Epithelial cell of prostate (primary cell): Measurements from ENCODE around the gene FSIP2.
"Not testable (repeated sequence)": the region's sequence is repeated elsewhere in the genome, so short reads cannot be mapped to it uniquely, and the experiment has no call there.

Experiments used
- DNase-seq: peaks from one replicate; pipeline ENCODE4 v3.0.0-alpha.2; 2011; ENCODE audit warnings: low read depth, low spot score
- H3K27ac ChIP-seq: fragments of 450-650 bp; 2 replicates; pipeline ENCODE4 v1.5.1; 2017; ENCODE audit warnings: mild to moderate bottlenecking

The FSIP2 gene

DNA sequence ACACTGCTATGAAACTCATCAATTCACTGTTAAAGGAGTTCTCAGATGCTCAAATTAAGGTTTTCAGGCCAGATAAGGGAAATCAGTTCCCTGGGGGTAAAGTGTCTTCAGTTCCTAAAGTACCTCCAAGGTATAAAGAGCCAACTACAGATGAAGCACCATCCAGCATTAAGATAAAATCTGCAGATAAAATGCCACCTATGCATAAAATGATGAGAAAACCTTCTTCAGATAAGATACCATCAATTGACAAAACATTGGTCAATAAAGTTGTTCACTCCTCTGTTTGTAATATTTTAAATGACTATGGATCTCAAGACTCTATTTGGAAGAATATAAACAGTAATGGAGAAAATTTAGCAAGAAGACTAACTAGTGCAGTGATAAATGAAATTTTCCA lies 68.2 kb downstream of the FSIP2 start:
- no peak overlapping the region for H3K27ac ChIP-seq

DNA sequence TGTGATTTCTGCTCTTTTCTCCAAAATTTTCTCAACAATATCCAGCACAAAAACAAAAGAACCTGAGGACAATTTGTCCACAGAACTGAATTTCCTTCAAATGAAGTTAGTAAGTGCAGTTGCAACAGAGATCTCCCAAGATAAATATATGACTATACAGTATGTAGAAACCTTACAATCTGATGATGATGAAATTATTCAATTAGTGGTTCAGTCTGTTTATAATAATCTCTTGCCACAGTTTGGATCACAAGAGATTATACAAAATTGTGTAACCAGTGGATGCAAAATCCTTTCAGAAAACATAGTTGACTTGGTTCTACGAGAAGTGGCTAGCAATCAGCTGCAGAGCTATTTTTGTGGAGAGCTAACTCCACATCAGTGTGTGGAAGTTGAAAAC lies 68.7 kb downstream of the FSIP2 start:
- H3K27ac ChIP-seq: no peak overlapping the region
- no peak for DNase-seq

More for the DNA sequence above, 68.2 kb downstream of the FSIP2 start:
- DNase-seq: no peak

DNA sequence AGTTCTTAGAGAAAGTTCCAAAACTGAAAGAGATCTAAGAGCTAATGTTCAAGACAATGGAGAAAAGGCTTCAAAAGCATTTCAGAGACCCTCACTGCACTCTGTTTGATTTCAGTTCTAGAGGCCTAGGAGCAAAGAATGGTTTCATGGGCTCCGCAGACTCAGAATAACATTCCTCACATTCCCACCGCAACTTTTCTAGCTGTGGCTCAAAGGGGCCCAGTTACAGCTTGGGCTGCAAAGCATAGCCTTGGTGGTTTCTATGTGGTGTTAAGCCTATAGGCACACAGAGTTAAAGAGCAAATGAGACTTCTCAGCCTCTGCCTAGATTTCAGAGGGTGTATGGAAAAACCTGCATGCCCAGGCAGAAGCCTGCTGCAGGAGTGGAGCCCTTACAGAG lies 73.0 kb downstream of the FSIP2 start:
- no peak for DNase-seq
- H3K27ac ChIP-seq: no peak overlapping the region

DNA sequence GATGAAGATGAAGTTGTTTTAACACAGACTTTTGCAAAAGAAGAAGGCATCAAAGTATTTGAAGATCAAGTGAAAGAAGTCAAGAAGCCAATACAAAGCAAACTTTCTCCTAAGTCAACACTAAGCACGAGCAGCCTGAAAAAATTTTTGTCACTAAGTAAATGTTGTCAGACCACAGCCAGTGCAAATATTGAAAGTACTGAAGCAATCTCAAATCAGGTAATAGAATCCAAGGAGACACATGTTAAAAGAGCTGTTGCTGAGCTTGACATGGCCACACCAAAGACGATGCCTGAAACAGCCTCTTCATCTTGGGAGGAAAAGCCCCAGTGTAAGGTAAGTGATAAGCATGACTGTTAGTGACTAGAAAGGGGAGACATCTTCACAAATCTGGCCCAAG lies 75.1 kb downstream of the FSIP2 start:
- H3K27ac ChIP-seq: no peak overlapping the region
- no peak for DNase-seq

DNA sequence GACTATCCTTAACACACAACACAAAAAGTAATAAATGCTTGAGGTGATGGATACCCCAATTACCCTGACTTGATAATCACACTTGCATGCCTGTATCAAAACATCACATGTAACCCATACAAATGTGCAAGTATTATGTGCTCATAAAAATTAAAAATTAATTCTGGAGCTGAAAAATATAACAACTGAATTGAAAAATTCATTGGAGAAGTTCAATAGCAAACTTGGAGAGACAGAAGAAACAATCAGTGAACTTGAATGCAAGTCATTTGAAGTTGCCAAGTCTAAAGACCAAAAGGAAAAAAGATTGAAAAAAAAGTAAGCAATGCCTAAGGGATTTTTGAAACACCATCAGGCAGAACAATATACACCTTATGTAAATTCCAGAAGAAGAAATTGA lies 79.4 kb downstream of the FSIP2 start:
- H3K27ac ChIP-seq: no peak overlapping the region
- no peak for DNase-seq

DNA sequence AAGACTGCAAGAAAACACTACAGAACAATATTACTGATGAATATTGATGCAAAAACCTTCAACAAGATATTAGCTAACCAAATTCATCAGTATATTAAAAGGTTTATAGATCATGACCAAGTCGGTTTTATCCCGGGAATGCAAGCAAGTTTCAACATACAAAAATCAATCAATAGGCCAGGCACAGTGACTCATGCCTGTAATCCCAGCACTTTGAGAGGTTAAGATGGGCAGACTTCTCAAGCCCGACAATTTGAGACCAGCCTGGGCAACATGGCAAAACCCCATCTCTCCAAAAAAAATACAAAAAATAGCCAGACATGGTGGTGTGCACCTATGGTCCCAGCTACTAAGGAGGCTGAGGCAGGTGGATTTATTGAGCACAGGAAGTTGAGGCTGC lies 82.9 kb downstream of the FSIP2 start:
- DNase-seq: no peak
- no peak overlapping the region for H3K27ac ChIP-seq

DNA sequence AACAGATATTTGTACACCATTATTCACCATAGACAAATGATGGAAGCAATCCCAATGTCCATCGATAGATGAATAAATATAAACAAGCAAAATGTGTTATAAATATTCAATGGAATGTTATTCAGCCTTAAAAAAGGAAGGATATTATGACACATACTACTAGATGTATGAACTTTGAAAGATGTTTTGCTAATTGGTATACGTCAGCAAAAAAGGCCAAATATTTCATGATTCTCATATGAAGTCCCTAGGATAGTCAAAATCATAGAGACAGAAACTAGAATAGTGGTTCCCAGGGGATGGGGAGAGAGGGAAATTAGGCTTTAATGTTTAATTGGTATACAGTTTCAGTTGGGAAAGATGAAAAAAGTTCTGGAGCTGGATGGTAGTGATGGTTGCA lies 85.2 kb downstream of the FSIP2 start:
- no peak overlapping the region for H3K27ac ChIP-seq
- DNase-seq: no peak

DNA sequence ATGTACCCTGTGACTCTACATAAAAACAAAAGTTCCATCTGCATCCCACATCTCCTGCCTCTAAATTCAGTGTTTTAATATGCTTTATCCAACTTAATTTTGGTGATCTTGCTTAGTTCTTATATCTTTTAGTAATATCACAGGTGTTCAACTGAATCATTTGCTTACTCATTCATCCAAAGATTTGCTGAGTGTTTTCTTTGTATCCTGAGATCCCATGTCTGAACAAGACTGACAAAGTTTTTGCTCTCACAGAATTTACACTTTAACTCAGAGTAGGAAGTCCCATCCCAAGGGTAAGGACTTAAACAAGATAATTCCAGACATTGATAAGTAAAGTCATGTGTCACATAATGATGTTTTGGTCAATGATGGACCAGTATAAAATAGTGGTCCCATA lies 87.0 kb downstream of the FSIP2 start:
- no peak overlapping the region for H3K27ac ChIP-seq
- no peak for DNase-seq

DNA sequence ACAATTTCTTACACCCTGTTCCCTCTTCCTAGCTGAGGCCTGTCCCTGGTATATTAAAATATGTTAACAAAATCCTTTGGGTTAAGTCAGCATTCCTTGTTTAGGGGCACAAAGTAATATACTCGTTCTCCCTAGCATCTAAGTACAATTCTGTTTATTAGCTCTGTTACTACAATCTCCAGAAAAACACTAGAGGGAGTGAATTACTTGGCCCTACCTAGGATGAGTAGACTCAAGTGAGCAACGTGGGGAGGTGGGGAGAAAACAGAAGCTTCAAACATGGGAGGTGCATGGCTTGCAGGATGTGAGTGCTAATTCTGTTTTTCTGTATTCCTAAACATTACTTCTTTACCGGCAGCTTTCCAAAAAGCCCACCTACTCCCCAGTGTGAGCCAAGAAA lies 89.7 kb downstream of the FSIP2 start:
- no peak for DNase-seq
- no peak overlapping the region for H3K27ac ChIP-seq

DNA sequence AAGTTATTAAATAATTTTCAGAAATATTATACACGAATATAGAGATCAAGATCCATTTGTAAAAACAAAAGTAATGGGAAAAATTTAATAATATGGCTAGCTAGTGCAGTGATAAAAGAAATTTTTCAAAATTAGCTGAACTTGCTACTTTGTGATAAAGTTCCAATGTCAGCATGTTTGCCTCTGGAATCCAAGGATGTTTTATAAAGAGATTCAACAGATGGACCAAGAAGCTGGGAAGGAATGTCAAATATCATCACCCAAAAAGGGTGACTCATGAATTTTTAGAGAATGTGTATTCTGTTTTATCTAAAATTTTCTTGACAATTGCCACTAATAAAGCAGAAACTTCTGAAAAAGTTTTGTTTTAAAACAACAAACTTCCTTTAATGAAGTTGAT lies 95.3 kb downstream of the FSIP2 start:
- DNase-seq: no peak
- H3K27ac ChIP-seq: no peak overlapping the region

DNA sequence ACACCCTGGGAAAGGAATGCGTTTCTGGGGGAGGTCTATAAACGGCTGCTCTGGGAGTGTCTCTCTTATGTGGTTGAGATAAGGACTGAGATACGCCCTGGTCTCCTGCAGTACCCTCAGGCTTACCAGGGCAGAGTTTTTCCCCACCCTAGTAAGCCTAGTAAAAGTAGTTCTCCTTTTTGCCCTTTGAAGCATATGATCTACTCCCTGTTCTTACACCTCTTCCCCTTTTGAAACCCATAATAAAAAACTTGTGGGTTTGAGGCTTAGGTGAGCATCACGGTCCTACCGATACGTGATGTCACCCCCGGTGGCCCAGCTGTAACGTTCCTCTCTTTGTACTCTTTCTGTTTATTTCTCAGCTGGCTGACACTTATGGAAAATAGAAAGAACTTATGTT lies 97.4 kb downstream of the FSIP2 start:
- DNase-seq: no peak
- no peak overlapping the region for H3K27ac ChIP-seq

DNA sequence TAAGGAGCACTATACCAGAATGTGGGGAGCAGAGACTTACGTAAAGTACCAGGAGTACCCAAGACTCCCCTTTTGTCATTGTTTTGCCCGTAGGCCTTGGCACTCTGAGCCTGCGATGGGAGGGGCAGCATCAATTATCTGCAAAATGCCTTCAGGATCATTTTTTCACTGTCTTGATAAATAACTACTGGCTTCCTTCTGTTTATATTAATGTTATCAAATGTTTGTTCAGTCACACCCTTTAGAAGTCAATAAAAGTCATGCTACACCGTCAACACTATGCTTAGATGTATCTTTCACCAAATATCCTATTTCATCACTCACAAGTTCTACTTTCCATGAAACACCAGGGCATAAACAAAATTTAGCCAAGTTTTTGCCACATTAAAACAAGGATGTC lies 116.3 kb downstream of the FSIP2 start:
- H3K27ac ChIP-seq: no peak overlapping the region
- no peak for DNase-seq

DNA sequence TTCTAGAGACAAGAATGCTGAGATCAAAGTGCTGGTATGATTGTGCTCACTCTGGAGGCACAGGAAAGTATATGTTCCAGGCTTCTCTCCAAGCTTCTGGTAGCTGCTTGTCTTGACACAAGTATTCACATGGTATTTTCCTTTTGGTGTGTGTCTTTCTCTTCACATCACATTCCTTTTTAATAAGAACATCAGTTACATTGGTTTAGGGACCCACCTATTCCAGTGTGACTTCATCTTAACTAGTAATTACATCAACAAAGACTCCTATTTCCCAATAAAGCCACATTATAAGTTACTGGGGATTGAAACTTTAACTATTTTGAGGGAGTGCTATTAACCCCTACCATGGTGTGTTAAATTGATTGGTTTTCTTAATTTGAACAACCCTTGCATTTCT lies 119.1 kb downstream of the FSIP2 start:
- peak; percentile 26 for DNase-seq
- H3K27ac ChIP-seq: peak overlapping the region; percentile 44

DNA sequence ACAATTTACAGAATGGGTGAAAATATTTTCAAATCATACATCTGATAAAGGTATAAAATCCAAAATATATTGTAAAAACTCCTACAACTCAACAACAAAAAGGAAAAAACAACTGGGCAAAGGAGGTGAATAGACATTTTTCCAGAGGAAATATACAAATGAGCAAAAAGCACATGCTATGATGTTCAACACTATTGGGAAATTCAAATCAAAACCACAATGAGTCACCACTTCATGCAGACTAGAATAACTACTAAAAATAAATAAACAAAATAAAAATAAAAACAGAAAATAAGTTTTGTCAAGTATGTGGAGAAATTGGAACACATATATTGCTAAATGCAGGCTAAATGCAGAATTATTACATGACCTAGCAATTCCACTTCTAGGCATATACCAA lies 120.9 kb downstream of the FSIP2 start:
- H3K27ac ChIP-seq: no peak overlapping the region
- no peak for DNase-seq

DNA sequence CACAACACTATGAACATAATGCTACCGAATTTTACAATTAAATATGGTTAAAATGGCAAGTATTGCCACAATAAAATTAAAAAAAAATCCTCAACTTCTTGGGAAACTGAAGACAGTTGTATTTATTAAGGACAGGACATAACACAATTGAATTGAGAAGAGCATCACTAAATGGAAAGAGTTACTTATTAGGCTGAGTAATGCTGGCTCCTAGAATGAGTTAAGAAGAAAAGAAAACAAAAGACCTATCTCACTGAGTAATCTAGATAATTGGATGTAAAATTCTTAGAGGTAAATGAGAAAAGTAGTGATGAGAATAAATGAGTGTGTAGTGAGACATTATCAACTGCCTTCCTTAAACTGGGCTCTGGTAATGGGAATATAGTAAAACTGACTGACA lies 121.7 kb downstream of the FSIP2 start:
- DNase-seq: no peak

DNA sequence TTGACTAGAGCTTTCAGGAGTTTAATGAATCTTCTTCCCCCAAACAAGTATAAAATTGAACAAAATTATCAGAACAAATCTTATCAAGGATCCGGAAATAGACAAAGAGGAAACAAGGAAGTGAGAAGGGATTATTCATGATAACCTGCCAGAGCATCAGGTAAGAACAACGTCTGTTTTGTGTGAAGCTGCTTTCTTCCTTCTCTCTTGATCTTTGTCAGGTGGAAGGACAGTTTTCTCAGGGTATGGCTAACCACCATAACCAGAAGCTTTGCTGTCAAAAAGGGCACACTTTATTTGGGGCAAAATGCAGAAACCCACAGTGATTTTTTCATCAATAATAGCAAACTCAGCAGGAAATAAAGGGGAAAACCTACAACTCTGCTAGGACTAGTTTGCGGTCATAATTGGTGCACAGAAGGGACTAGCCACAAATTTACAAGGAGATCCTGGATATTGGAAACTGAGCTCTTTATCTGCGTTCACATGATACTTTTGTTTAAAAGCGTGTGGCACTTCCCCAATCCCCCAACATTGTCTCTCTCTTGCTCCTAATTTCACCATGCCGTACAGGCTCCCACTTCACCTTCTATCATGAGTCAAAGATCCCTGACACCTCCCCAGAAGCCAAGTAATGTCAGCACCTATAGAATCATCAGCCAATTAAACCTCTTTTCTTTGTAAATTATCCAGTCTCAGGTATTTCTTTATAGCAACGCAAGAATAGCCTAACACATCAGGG lies 124.2 kb downstream of the FSIP2 start:
- DNase-seq: no peak

More for the DNA sequence above, 121.7 kb downstream of the FSIP2 start:
- H3K27ac ChIP-seq: no peak overlapping the region

DNA sequence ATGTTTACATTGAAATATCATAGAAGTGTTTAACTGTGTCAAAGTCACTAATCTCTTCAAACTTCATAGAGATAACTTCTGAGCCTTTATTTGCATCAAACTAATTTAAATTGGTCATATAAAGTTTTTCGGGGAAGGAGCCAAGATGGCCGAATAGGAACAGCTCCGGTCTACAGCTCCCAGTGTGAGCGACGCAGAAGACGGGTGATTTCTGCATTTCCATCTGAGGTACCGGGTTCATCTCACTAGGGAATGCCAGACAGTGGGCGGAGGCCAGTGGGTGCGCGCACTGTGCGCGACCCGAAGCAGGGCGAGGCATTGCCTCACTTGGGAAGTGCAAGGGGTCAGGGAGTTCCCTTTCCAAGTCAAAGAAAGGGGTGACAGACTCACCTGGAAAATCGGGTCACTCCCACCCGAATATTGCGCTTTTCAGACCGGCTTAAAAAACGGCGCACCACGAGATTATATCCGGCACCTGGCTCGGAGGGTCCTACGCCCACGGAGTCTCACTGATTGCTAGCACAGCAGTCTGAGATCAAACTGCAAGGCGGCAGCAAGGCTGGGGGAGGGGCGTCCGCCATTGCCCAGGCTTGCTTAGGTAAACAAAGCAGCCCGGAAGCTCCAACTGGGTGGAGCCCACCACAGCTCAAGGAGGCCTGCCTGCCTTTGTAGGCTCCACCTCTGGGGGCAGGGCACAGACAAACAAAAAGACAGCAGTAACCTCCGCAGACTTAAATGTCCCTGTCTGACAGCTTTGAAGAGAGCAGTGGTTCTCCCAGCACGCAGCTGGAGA lies 126.1 kb downstream of the FSIP2 start:
- not testable (repeated sequence) for H3K27ac ChIP-seq, DNase-seq

More for the DNA sequence above, 124.2 kb downstream of the FSIP2 start:
- no peak overlapping the region for H3K27ac ChIP-seq

DNA sequence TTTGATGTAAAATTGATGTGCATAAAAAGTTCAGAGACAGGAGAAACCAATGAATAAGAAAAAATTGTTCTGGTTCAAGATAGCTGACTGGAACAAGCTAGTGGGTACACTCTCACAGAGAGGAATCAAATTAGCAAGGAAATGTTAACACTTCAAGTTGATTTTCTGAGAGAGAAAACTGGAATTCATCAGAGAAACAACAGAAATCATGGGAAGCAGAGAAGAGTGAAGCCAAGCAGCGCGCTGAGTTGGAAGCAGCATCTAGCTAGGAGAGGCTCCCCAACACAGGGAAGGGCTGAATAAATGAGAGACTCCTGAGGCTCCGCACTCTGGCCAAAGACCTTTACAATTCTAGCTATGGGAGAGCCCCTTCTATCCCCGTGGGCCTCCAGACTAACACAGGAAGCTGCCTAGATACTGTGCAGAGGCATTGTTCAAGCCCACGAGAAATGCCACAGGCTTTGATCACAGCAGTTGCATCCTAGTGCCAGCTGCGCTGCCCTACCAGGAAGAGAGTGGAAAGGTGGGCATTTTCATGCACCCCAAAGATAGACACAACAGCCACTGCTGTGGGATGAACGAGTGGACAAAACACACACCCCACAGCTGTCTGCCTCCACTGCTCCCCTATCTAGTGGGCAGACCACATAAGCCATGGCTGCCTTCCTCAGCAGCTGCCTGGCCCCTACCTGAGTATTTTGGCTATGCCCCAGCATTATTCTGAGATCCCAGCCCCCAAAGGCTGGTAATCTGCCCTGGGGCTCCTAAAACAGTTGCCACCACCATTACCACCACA lies 136.7 kb downstream of the FSIP2 start:
- DNase-seq: no peak
- H3K27ac ChIP-seq: no peak overlapping the region

DNA sequence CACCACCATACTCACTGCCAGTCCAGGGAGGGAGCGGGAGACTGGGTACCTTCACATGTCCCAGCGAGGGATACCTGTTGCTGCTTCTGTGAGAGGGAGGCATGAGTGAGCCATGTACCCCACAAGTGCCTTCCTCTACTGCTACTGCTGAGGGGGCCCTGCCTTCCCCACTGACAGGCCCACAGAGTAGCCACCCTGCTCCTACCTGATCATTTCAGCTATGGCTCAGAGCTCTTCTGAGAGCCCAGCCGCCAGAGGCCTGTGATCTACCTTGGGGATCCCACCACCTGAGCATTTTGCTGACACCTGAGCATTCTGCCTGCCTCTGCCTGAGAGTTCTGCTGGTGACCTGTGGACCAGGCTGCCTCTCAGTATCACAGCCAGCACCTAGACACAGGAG lies 137.6 kb downstream of the FSIP2 start:
- no peak overlapping the region for H3K27ac ChIP-seq
- DNase-seq: no peak

DNA sequence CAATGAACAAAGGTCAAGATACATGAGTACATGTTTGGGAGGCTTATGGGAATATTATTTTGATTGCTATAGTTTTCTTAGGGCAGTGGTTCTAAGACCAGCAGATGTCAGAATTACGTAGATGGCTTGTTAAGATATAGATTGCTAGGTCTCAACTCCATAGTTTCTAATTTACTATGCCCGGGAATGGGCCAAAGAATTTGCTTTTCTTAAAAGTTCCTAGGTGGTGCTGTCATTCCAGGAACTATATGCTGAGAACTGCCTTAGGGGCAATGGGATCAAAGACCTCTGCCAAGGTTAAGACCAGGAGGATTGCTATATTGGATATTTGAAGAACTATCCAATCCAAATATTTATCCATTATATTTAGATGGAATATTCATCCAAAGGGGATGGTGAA lies 141.8 kb downstream of the FSIP2 start:
- no peak overlapping the region for H3K27ac ChIP-seq
- no peak for DNase-seq
